K562 (cell line): ENCODE measurements around the gene ZNF776. TPM values are rescaled to one million over a fixed set of nuclear protein-coding genes. Genes with fewer than 3 reads are reported as not detected.
A peak's percentile ranks its signal among the peaks of the same experiment; 100 is the strongest.

ENCODE experiments used
- DMBX1 ChIP-seq: fragments of 250-450 bp; sonication (Bioruptor Pico); IDR thresholded peaks from 2 replicates; pipeline ENCODE4 v1.8.0; 2022; ENCODE audit warnings: inconsistent platforms, mild to moderate bottlenecking, moderate library complexity, borderline replicate concordance
- DPF2 ChIP-seq: fragments of 450-650 bp; IDR thresholded peaks from 2 replicates; pipeline ENCODE4 v1.6.1; 2016
- FOXJ3 ChIP-seq: sonication (generic); formaldehyde crosslinking; IDR thresholded peaks from 2 replicates; pipeline ENCODE4 v1.4.0; 2020; ENCODE audit warnings: mild to moderate bottlenecking, missing genetic modification reagents
- HDAC6 ChIP-seq: IDR thresholded peaks from 2 replicates; pipeline ENCODE4 v1.6.1; 2012; ENCODE audit warnings: low read depth, mild to moderate bottlenecking, control low read depth, inconsistent platforms, low read length, moderate library complexity
- HNRNPK ChIP-seq: fragments of 200-400 bp; formaldehyde crosslinking; IDR thresholded peaks from one replicate; pipeline ENCODE4 v1.6.1; 2018; ENCODE audit warnings: mild to moderate bottlenecking, low read depth, low read length; ENCODE audit not compliant: poor library complexity, severe bottlenecking
- KDM1A ChIP-seq, 2 experiments: fragments of 450-650 bp; IDR thresholded peaks; 2 replicates each; pipeline ENCODE4 v1.6.1; 2016; ENCODE audit warnings: mild to moderate bottlenecking in 2 of 2
- MYBL2 ChIP-seq, 2 experiments: fragments of 450-650 bp in 1 of 2; sonication (generic) in 1 of 2; formaldehyde crosslinking in 1 of 2; IDR thresholded peaks; 2 replicates each; pipeline versions ENCODE4 v1.6.1 to v1.8.1; 2017 to 2022; ENCODE audit warnings: borderline replicate concordance in 1 of 2, inconsistent platforms in 1 of 2, low read depth in 1 of 2, mild to moderate bottlenecking in 1 of 2, missing genetic modification reagents in 1 of 2, moderate library complexity in 1 of 2
- NBN ChIP-seq: fragments of 450-650 bp; IDR thresholded peaks from 2 replicates; pipeline ENCODE4 v1.6.1; 2016; ENCODE audit warnings: low read depth, mild to moderate bottlenecking
- NUFIP1 ChIP-seq: fragments of 450-650 bp; IDR thresholded peaks from 2 replicates; pipeline ENCODE4 v1.6.1; 2018; ENCODE audit not compliant: partially characterized antibody
- RFX7 ChIP-seq: fragments of 250-450 bp; sonication (Bioruptor Pico); IDR thresholded peaks from 2 replicates; pipeline ENCODE4 v1.5.1; 2021; ENCODE audit warnings: mild to moderate bottlenecking
- SMAD4 ChIP-seq: fragments of 250-450 bp; sonication (Bioruptor Pico); conservative IDR thresholded peaks from 2 replicates; pipeline ENCODE4 v1.8.0; 2021; ENCODE audit warnings: inconsistent platforms, mild to moderate bottlenecking, moderate library complexity
- SREBF2 ChIP-seq: sonication (generic); formaldehyde crosslinking; IDR thresholded peaks from 2 replicates; pipeline ENCODE4 v1.4.0; 2020; ENCODE audit warnings: mild to moderate bottlenecking, missing genetic modification reagents
- TCFL5 ChIP-seq: fragments of 250-450 bp; sonication (Bioruptor Pico); conservative IDR thresholded peaks from 2 replicates; pipeline ENCODE4 v1.6.1; 2021; ENCODE audit warnings: mild to moderate bottlenecking, moderate library complexity, matching md5 sums
- ZBTB1 ChIP-seq: sonication (generic); formaldehyde crosslinking; IDR thresholded peaks from 2 replicates; pipeline ENCODE4 v1.8.1; 2023; ENCODE audit warnings: missing genetic modification reagents, low read depth, mild to moderate bottlenecking, borderline replicate concordance
- ZNF124 ChIP-seq: sonication (generic); formaldehyde crosslinking; IDR thresholded peaks from 2 replicates; pipeline ENCODE4 v1.8.1; 2022; ENCODE audit warnings: missing genetic modification reagents
- ZNF143 ChIP-seq: sonication (generic); formaldehyde crosslinking; IDR thresholded peaks from 2 replicates; pipeline ENCODE4 v1.9.0; 2022; ENCODE audit warnings: mild to moderate bottlenecking, missing genetic modification reagents
- ZNF23 ChIP-seq: fragments of 250-450 bp; sonication (Bioruptor Pico); IDR thresholded peaks from 2 replicates; pipeline ENCODE4 v1.4.0; 2020; ENCODE audit warnings: mild to moderate bottlenecking
- ZNF232 ChIP-seq: sonication (generic); formaldehyde crosslinking; IDR thresholded peaks from 2 replicates; pipeline ENCODE4 v1.8.0; 2022; ENCODE audit warnings: mild to moderate bottlenecking, missing genetic modification reagents
- polyA plus RNA-seq, 8 experiments: library from polyadenylated mRNA; depleted of rRNA in 4 of 8; stranded (reverse) in 5 of 8; unstranded in 3 of 8; fragments of >200 nt; fragmentation: Nextera tagmentation in 2 of 8; fragmentation: Illumina TruSeq in 1 of 8; extraction: Ambion mirVana in 2 of 8; extraction: Trizol in 1 of 8; gene quantifications; 2 replicates each; pipeline versions ENCODE4 v1.2.1 to v1.2.3, GENCODE V29; 2011 to 2014; ENCODE audit warnings: inconsistent platforms in 1 of 8, missing spikeins in 1 of 8
- total RNA-seq, 7 experiments: library from RNA; depleted of rRNA in 6 of 7; stranded (reverse); fragments of >200 nt in 6 of 7; fragmentation: Illumina TruSeq in 2 of 7; extraction: Trizol in 2 of 7; gene quantifications; 2 replicates each; pipeline versions ENCODE4 v1.2.1 to v1.2.3, GENCODE V29; 2011 to 2021; ENCODE audit warnings: low replicate concordance in 1 of 7
- TF ChIP-seq, protein P1 (sequence below): fragments of 450-650 bp; IDR thresholded peaks from one replicate; pipeline ENCODE4 v1.6.1; 2018; ENCODE audit warnings: mild to moderate bottlenecking, moderate library complexity; ENCODE audit not compliant: partially characterized antibody
- TF ChIP-seq, protein P2 (sequence below): sonication (generic); formaldehyde crosslinking; IDR thresholded peaks from 2 replicates; pipeline ENCODE4 v1.8.0; 2022; ENCODE audit warnings: mild to moderate bottlenecking, low read depth, missing genetic modification reagents
- TF ChIP-seq, protein P3 (sequence below): fragments of 250-450 bp; sonication (Bioruptor Pico); IDR thresholded peaks from 2 replicates; pipeline ENCODE4 v1.8.0; 2022; ENCODE audit warnings: moderate library complexity, mild to moderate bottlenecking, inconsistent platforms
- TF ChIP-seq, protein P4 (sequence below): sonication (generic); formaldehyde crosslinking; IDR thresholded peaks from 2 replicates; pipeline ENCODE4 v1.8.1; 2023; ENCODE audit warnings: mild to moderate bottlenecking, missing genetic modification reagents

ZNF776 gene
- total and polyA plus RNA-seq, 9 of the 15 experiments (the other 6 are each of a cell fraction or from before 2014, with no cell fraction given), result 2.2 to 16.9 (median 8.2) TPM

DNA sequence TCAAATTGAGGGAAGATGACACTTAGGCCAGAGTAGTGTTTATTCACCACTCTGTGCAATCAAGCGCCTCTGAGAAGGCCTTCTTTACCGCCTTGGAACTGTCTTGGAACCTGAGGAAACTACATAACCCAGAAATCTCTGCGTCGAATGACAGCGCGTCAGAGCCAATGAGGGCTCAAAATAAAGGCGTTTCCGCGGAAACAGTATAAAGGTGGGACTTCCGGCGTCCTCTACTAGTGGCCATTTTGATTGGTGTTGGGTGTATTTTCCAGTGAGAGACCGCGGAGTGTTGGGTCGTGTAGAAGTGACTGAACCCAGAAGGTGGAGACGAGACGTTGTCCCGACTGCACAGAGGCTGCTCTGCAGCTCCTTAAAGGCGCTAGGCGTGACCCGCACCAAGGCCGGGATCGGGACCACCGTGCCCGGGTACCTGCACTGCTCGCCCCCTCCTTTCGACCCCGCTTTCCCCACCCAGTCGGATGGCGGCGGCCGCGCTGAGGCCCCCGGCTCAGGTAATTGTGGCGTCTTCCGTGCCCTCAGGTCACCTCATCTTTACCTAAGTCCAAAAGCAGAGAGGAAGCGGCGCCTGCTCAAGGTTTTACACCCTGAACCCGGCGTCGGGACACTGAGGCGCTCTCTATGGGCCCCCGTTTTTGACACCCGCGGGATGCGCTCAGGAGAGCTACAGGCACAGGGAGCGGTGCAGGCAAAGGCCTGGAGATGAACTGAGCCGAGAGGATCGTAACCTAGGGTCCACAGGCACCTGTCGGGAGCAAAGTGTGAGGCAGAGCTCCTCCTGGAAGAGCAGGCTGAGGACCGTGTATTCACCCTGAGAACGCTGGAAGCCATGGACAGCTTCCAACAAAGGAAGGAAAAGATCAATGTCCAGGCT lies at the start of gene ZNF776 (continued):
- TF ChIP-seq ZNF232 (CRISPR knock-in tag), result no peak
- no peak for TF ChIP-seq HDAC6
- TF ChIP-seq NUFIP1, result no peak
- TF ChIP-seq TCFL5 (CRISPR knock-in tag), result no peak
- TF ChIP-seq SREBF2, result no peak
- TF ChIP-seq NBN, result no peak
- 0 out of 2 replicates have a peak, but pooled peaks have one; percentile 11 for TF ChIP-seq SMAD4
- no peak for TF ChIP-seq DMBX1
- TF ChIP-seq, protein P1, sequence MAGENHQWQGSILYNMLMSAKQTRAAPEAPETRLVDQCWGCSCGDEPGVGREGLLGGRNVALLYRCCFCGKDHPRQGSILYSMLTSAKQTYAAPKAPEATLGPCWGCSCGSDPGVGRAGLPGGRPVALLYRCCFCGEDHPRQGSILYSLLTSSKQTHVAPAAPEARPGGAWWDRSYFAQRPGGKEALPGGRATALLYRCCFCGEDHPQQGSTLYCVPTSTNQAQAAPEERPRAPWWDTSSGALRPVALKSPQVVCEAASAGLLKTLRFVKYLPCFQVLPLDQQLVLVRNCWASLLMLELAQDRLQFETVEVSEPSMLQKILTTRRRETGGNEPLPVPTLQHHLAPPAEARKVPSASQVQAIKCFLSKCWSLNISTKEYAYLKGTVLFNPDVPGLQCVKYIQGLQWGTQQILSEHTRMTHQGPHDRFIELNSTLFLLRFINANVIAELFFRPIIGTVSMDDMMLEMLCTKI, result no peak
- TF ChIP-seq, protein P2, sequence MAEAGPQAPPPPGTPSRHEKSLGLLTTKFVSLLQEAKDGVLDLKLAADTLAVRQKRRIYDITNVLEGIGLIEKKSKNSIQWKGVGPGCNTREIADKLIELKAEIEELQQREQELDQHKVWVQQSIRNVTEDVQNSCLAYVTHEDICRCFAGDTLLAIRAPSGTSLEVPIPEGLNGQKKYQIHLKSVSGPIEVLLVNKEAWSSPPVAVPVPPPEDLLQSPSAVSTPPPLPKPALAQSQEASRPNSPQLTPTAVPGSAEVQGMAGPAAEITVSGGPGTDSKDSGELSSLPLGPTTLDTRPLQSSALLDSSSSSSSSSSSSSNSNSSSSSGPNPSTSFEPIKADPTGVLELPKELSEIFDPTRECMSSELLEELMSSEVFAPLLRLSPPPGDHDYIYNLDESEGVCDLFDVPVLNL (CRISPR knock-in tag), result no peak
- no peak for TF ChIP-seq MYBL2 (IDR thresholded peaks at IDR 0.05; ENCODE audit: low read depth)
- no peak for TF ChIP-seq MYBL2 (CRISPR knock-in tag; IDR thresholded peaks at IDR 0.05; ENCODE audit: borderline replicate concordance)
- TF ChIP-seq, protein P3, sequence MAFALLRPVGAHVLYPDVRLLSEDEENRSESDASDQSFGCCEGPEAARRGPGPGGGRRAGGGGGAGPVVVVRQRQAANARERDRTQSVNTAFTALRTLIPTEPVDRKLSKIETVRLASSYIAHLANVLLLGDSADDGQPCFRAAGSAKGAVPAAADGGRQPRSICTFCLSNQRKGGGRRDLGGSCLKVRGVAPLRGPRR, result no peak
- no peak for TF ChIP-seq RFX7 (CRISPR knock-in tag)
- TF ChIP-seq, protein P4, sequence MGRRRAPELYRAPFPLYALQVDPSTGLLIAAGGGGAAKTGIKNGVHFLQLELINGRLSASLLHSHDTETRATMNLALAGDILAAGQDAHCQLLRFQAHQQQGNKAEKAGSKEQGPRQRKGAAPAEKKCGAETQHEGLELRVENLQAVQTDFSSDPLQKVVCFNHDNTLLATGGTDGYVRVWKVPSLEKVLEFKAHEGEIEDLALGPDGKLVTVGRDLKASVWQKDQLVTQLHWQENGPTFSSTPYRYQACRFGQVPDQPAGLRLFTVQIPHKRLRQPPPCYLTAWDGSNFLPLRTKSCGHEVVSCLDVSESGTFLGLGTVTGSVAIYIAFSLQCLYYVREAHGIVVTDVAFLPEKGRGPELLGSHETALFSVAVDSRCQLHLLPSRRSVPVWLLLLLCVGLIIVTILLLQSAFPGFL, result no peak
- no peak for TF ChIP-seq KDM1A (IDR thresholded peaks at IDR 0.05)
- TF ChIP-seq FOXJ3, result no peak
- TF ChIP-seq DPF2, result no peak
- no peak for TF ChIP-seq ZBTB1
- no peak for TF ChIP-seq HNRNPK
- TF ChIP-seq ZNF23, result no peak
- peak; percentile 88 for TF ChIP-seq ZNF143 (CRISPR knock-in tag)
- no peak for TF ChIP-seq ZNF124 (CRISPR knock-in tag)
